ENCODE data around the gene PODNL1.
"Not testable (repeated sequence)": the region's sequence is repeated elsewhere in the genome, so short reads cannot be mapped to it uniquely, and the experiment has no call there.

The PODNL1 gene

DNA sequence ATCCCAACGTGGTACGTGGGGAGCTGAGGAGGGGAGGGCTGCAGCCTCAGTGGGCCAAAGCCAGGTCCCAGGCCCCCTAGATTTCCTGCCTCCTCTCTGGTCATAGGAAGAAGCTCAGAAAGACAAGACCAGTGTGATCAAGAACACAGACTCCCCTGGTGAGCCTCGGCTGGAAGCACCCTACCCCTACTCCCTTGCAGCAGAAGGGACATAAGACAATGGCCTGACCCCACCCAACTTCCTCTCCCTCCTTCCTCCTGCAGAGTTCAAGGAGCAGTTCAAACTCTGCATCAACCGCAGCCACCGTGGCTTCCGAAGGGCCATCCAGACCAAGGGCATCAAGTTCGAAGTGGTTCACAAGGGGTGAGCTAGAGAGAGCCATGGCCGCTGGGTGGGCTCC lies 11.5 kb downstream of the PODNL1 start:
- DNase-seq (ENCODE audit: low spot score), result no peak

- DNase-seq (ENCODE audit: low spot score), result no peak
Observed at GRCh38 chr19:13926010-13926409, 12.2 kb downstream of the PODNL1 start.

DNA sequence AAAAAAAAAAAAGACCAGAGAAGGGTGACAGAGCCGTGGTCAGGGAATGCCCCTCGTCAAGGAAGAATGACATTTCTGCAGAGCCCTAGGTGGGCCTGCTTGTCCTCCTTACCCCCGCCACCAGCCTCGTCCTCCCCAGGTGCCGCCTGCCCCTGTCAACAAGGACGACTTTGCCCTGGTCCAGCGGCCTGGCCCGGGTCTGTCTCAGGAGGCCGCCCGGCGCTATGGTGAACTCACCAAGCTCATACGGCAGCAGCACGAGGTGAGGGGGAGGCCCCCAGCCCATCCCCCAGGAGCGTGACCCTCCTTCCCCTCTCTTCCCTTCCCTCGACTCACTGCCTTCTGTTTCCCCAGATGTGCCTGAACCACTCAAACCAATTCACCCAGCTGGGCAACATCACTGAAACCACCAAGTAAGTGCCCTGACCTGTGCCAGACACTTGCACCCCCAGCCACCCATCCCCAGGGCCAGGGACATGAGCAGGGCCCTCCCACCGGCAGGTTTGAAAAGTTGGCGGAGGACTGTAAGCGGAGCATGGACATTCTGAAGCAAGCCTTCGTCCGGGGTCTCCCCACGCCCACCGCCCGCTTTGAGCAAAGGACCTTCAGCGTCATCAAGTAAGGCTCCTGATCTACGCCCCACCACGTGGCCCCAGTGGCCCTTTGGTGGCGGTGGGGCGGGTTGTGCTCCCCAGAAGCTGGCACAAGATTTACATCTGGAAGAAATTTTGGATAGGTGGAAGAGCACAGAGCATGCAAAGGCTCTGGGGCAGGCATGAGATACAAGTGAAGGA lies 14.8 kb downstream of the PODNL1 start:
- no peak for DNase-seq (ENCODE audit: low spot score)

DNA sequence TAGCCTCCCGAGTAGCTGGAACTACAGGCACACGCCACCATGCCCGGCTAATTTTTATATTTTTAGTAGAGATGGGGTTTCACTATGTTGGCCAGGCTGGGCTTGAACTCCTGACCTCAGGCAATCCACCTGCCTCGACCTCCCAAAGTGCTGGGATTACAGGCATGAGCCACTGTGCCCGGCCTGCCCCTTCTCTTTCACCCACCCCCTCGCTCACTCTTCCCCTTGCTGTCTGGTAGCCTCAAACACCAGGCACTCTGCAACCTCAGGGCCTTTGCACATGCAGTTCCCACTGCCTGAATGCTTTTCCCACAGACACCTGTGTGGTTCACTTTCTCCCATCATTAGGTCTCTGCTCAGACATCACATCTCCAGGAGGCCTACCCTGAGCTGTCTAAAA lies 16.1 kb downstream of the PODNL1 start:
- not testable (repeated sequence) for DNase-seq (ENCODE audit: low spot score)

DNA sequence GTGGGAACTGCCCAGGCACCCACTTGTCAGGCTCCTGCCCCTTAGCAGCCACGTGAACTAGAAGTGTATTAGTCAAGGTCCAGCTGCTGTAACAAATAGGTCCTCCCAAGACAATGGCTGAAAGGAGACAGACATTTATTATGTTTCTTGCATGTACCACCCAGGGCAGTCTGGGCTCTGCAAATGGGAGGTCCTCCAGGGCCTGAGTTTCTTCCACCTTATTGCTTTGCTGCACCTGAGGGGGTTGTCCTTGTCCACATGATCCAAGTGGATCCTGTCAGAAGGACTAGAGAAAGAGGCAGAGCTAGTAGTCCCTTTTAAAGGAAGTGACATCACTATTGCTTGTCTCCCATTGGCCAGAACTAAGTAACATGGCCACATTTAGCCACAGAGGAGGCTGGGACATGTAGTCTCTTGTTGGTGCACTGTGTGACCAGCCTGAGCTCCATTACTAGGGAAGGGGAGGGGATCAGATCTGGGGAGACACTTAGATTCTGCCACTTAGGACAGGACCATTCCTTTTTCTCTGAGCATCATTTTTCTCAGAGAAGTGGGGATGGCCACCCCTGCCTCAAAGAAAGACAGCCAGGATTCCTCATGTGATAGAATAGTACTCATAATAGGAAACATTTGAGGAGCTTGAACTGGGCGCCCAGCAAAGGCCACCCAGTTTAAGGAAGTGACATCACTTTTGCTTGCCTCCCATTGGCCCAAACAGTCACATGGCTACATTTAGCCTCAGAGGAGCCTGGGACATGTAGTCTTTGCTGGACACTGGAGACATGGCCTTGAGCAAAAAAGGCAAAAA lies 17.1 kb downstream of the PODNL1 start:
- DNase-seq (ENCODE audit: low spot score), result peak; percentile 80

DNA sequence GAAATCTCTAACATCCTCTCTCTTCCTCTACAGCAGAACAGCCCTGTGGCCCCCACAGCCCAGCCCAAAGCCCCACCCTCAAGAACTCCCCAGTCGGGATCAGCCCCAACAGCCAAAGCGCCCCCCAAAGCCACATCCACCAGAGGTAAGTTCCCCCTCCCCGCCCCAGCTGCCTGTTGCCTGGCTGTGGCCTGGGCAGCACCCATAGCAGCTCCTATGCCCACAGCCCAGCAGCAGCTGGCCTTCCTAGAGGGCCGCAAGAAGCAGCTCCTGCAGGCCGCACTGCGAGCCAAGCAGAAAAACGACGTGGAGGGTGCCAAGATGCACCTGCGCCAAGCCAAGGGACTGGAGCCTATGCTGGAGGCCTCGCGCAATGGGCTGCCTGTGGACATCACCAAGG lies 17.7 kb downstream of the PODNL1 start:
- DNase-seq (ENCODE audit: low spot score), result no peak

DNA sequence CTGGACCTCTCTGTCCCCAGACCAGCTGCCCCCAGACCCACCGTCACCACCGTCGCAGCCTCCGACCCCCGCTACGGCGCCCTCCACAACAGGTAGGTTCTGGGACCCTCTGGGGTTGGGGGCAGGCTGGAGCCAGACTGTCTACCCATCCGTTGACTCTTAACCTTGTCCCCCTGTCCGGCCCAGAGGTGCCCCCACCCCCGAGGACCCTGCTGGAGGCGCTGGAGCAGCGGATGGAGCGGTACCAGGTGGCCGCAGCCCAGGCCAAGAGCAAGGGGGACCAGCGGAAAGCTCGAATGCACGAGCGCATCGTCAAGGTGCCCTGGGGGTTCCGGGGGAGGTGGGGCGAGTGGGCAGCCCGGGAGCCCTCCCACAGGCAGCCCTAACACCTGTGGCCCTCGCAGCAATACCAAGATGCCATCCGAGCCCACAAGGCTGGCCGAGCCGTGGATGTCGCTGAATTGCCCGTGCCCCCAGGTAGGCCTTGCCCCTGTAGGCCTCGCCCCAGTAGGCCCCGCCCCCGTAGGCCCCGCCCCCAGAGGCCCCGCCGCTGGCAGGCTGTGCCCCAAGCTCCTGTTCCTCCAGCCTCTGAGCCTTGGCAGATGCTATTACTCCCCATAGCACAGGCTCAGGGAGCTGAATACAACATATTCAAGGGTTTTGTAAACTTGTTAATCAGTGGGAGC lies 19.3 kb downstream of the PODNL1 start:
- DNase-seq (ENCODE audit: low spot score), result no peak

GRCh38 chr19:13917888-13918406 lies 20.3 kb downstream of the PODNL1 start:
- peak; percentile 23 for DNase-seq (ENCODE audit: low spot score)

- DNase-seq (ENCODE audit: low spot score), result no peak
Observed at GRCh38 chr19:13914777-13915176, 23.4 kb downstream of the PODNL1 start.

DNA sequence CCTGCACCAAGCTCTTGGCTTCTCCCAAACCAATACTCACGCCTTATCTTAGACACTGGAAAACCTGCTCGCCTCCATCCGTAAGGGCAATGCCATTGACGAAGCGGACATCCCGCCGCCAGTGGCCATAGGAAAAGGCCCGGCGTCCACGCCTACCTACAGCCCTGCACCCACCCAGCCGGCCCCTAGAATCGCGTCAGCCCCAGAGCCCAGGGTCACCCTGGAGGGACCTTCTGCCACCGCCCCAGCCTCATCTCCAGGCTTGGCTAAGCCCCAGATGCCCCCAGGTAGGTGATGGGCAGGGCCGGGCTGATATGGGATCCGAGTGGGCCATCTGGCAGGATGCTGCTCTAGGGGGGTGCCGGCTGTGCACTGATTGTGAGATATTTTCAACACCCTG lies 24.9 kb downstream of the PODNL1 start:
- no peak for DNase-seq (ENCODE audit: low spot score)

DNA sequence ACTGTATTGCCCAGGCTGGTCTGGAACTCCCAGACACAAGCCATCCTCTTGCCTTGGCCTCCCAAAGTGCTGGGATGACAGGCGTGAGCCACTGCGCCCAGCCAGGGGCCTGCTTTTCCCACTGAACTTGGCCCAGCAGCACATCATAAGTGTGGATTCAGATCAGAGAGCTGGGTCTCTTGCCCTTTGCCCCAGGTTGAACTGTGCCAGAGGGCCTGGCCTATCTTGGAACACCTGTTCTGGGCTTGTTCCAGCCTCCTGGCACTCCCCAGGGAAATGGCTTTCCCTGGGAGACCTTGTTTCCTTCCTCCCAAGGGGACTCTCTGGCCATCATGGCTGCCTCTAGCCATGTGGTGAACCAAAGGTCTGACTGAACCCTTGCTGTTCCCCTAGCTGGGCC lies 28.8 kb downstream of the PODNL1 start:
- DNase-seq (ENCODE audit: low spot score), result no peak

- no peak for DNase-seq (ENCODE audit: low spot score)
Observed at GRCh38 chr19:13908674-13909073, 29.5 kb downstream of the PODNL1 start.

DNA sequence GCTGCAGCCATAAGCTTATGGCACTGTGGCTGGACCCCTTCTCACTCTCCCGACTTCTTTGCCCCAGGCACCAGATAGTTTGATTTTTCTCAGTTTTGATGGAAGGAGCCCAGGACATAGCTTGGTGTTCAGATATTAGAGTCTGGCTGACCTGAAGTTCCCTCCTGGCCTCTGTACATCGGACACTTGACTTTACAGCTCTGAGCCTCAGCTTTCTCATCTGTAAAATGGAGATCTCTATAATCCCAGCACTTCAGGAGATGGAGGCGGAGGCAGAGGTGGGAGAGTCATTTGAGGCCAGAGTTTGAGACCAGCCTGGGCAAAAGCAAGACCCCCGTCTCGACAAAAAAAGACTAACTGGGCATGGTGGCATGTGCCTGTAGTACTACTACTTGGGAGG lies 31.3 kb downstream of the PODNL1 start:
- DNase-seq (ENCODE audit: low spot score), result no peak

- DNase-seq (ENCODE audit: low spot score), result no peak
Observed at GRCh38 chr19:13906521-13906904, 31.7 kb downstream of the PODNL1 start.

- DNase-seq (ENCODE audit: low spot score), result peak; percentile 89
Observed at GRCh38 chr19:13905634-13906520, 32.3 kb downstream of the PODNL1 start, which contains the start of the genes BRME1 and CC2D1A. TSS of gene BRME1 (minus strand) at chr19:13906117. CDS start at chr19:13904892, 1,225 bp downstream. TSS of gene CC2D1A (plus strand) at chr19:13906201. CDS start at chr19:13906442, 241 bp downstream.

- no peak for DNase-seq (ENCODE audit: low spot score)
Observed at GRCh38 chr19:13902993-13903555, 35.1 kb downstream of the PODNL1 start.

GRCh38 chr19:13899912-13900584 lies 38.2 kb downstream of the PODNL1 start:
- DNase-seq (ENCODE audit: low spot score), result no peak

GRCh38 chr19:13899393-13899792 lies 38.8 kb downstream of the PODNL1 start:
- DNase-seq (ENCODE audit: low spot score), result no peak

DNA sequence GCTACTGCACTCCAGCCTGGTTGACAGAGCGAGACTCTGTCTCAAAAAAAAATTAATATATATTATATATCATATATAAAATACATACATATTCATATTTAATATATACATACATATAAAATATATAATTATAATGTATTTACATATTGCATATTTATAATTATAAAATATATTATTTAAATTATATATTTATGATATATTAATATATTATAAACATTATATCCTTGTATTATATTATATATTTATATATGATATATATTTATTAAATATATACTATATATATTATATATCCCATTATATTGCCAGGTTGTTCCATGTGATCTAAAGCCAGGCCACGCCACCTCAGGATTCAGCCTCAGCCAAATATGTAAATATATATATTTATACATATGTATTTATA lies 42.0 kb downstream of the PODNL1 start:
- DNase-seq (ENCODE audit: low spot score), result no peak

GRCh38 chr19:13894552-13894951 lies 43.7 kb downstream of the PODNL1 start:
- no peak for DNase-seq (ENCODE audit: low spot score)

Data from cerebellar cortex (tissue), 1 donor.